Gastrocnemius medialis (tissue), 4 donors: Measurements from ENCODE around the gene TRAPPC2L. TPM values are rescaled to one million over a fixed set of nuclear protein-coding genes. Genes with fewer than 3 reads are reported as not detected.
A peak's percentile ranks its signal among the peaks of the same experiment; 100 is the strongest.

ENCODE experiments used
- ATAC-seq, 2 donors: fragments of 150-250 bp; one replicate each; pipeline ENCODE4 v1.9.1; 2016
- DNase-seq, 2 donors: peaks; one replicate each; pipeline ENCODE4 v3.0.0-alpha.2; 2019
- H3K27ac ChIP-seq, 4 donors: fragments of 200-600 bp; sonication (generic); 1 replicate in 1 of 4; 2 replicates in 3 of 4; pipeline ENCODE4 v1.5.1; 2016 to 2018; ENCODE audit warnings: mild to moderate bottlenecking in 2 of 4, moderate library complexity in 1 of 4
- H3K27me3 ChIP-seq, 3 donors: fragments of 200-600 bp; sonication (generic) in 2 of 3; 1 replicate in 1 of 3; 2 replicates in 2 of 3; pipeline versions ENCODE4 v1.5.1 to v1.6.0; 2016 to 2019; ENCODE audit warnings: mild to moderate bottlenecking in 1 of 3, moderate library complexity in 1 of 3
- H3K36me3 ChIP-seq, 2 donors: fragments of 200-600 bp; sonication (generic) in 1 of 2; one replicate each; pipeline ENCODE4 v1.5.1; 2017 to 2018
- H3K4me1 ChIP-seq, 2 donors: fragments of 200-600 bp; sonication (generic) in 1 of 2; one replicate each; pipeline ENCODE4 v1.5.1; 2016 to 2017; ENCODE audit warnings: mild to moderate bottlenecking in 2 of 2
- H3K4me3 ChIP-seq, 4 donors: fragments of 200-600 bp; sonication (generic) in 3 of 4; 1 replicate in 1 of 4; 2 replicates in 3 of 4; pipeline ENCODE4 v1.5.1; 2016 to 2019; ENCODE audit warnings: mild to moderate bottlenecking in 2 of 4
- H3K9me3 ChIP-seq, 3 donors: fragments of 200-600 bp; sonication (generic) in 2 of 3; 1 replicate in 1 of 3; 2 replicates in 2 of 3; pipeline ENCODE4 v1.5.1; 2016 to 2019
- CTCF ChIP-seq, 5 experiments: fragments of 450-650 bp in 3 of 5; fragments of 200-600 bp in 2 of 5; sonication (generic) in 2 of 5; IDR thresholded peaks in 4 of 5; conservative IDR thresholded peaks in 1 of 5; 1 replicate in 4 of 5; 2 replicates in 1 of 5; pipeline ENCODE4 v1.5.1; 2016 to 2019; ENCODE audit warnings: antibody characterized with exemption in 5 of 5, mild to moderate bottlenecking in 3 of 5, moderate library complexity in 3 of 5
- POLR2A ChIP-seq, 2 donors: fragments of 450-650 bp; IDR thresholded peaks; one replicate each; pipeline ENCODE4 v1.6.1; 2017; ENCODE audit warnings: antibody characterized with exemption in 2 of 2, mild to moderate bottlenecking in 2 of 2, moderate library complexity in 2 of 2
- in situ Hi-C, 4 donors: fragments of 200-750 bp; cut with MboI; loops; one replicate each; pipeline versions ENCODE4 v1.15.0 to v1.8.0; 2017; ENCODE audit warnings: low sequenced_read_pairs in 4 of 4
- intact Hi-C: fragments of 100-400 bp; cut with DNase I; formaldehyde crosslinking; loops from one replicate; pipeline ENCODE4 v1.15.1; 2023; ENCODE audit warnings: low total_unique reads
- total RNA-seq, 4 donors: library from RNA; depleted of rRNA; stranded (reverse); fragments of >200 nt; gene quantifications; one replicate each; pipeline versions ENCODE4 v1.1.0 to v1.2.3, GENCODE V29; 2016

The TRAPPC2L gene
- total RNA-seq, 4 donors from 2014 or later = 17.8 to 27.9 (median 20.5) TPM

GRCh38 chr16:88815901-88816589, 40.9 kb upstream of the TRAPPC2L start:
- ATAC-seq = no peak
- peaks cover 3 to 7% of the 10 kb centered on the region in 2 donors for H3K4me1 ChIP-seq
- H3K4me3 ChIP-seq = no peak overlapping the region
- no peaks in the 10 kb centered on the region for H3K9me3 ChIP-seq
- intact Hi-C loops (loop anchor here (10.0 kb wide), 2 partner anchors 279 to 951 kb away; partner anchors contain the start of genes ACSF3 and SLC7A5), in situ Hi-C loops (no loop called here)
- TF ChIP-seq POLR2A (IDR thresholded peaks at IDR 0.05) (no peak), CTCF (IDR thresholded peaks at IDR 0.05 in 4 of 5, conservative IDR thresholded peaks at IDR 0.05 in 1 of 5) (peak; percentile 38 to 82 (median 77))
- H3K27me3 ChIP-seq = no peaks in the 10 kb centered on the region
- DNase-seq = no peak
- H3K27ac ChIP-seq = no peak overlapping the region
- no peaks in the 10 kb centered on the region for H3K36me3 ChIP-seq

GRCh38 chr16:88816736-88817535, 40.0 kb upstream of the TRAPPC2L start:
- H3K9me3 ChIP-seq = no peaks in the 10 kb centered on the region
- H3K36me3 ChIP-seq = no peaks in the 10 kb centered on the region
- no peak for ATAC-seq
- in situ Hi-C loops (no loop called here), intact Hi-C loops (loop anchor here (10.0 kb wide), 2 partner anchors 278 to 952 kb away; partner anchors contain the start of genes ACSF3 and SLC7A5)
- no peak overlapping the region for H3K4me3 ChIP-seq
- TF ChIP-seq CTCF (IDR thresholded peaks at IDR 0.05 in 4 of 5, conservative IDR thresholded peaks at IDR 0.05 in 1 of 5) = no peak
- no peak for TF ChIP-seq POLR2A (IDR thresholded peaks at IDR 0.05)
- H3K27ac ChIP-seq = no peak overlapping the region
- peaks cover 0 to 6% of the 10 kb centered on the region in 2 donors for H3K4me1 ChIP-seq
- no peaks in the 10 kb centered on the region for H3K27me3 ChIP-seq
- DNase-seq = no peak

DNA sequence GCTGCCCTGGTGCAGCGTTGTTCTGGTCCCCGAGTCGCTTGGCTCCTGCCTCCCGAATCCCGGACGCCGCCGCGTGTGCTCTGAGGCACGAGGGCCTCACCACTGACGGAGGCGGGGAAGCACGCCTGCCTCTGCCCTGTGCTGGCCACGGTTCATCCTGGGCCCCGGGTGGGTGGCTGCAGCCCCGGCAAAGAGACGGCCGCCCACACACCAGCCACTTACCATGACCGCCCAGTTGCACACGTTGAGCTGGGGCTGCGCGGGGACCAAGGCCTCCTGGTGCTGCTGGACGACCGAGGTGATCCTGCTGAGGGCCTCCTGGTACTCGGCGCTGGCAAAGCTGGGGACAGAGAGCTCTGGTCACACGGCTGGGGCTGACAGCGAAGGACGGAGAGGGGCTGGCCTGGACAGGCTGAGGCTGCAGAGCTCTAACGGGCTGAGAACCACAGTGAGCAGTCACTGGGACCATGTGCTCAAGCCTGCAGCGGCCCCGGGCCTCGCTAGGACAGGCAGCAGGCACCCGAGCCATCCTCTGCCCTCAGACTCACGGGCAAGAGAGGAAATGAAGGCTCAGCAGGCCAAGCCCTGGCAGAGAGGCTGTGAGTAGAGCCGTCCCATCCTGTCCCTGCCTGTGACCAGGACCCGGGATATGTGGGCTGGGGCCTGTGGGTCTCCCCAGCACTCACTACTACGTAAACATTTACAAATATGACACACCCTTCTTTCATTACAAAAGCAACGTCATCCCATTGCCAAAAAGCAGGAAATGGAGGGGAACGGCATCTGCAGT, 38.9 kb upstream of the TRAPPC2L start:
- no peaks in the 10 kb centered on the region for H3K9me3 ChIP-seq
- peaks cover 0 to 3% of the 10 kb centered on the region in 2 donors for H3K4me1 ChIP-seq
- H3K27ac ChIP-seq = no peak overlapping the region
- in situ Hi-C loops (no loop called here), intact Hi-C loops (loop anchor here (10.0 kb wide), 2 partner anchors 277 to 953 kb away; partner anchors contain the start of genes ACSF3 and SLC7A5)
- no peaks in the 10 kb centered on the region for H3K27me3 ChIP-seq
- ATAC-seq (no peak), DNase-seq (no peak)
- TF ChIP-seq POLR2A (IDR thresholded peaks at IDR 0.05) = no peak
- TF ChIP-seq CTCF (IDR thresholded peaks at IDR 0.05 in 4 of 5, conservative IDR thresholded peaks at IDR 0.05 in 1 of 5) = no peak
- H3K4me3 ChIP-seq = no peak overlapping the region
- peaks cover 0 to 7% of the 10 kb centered on the region in 2 donors for H3K36me3 ChIP-seq

DNA sequence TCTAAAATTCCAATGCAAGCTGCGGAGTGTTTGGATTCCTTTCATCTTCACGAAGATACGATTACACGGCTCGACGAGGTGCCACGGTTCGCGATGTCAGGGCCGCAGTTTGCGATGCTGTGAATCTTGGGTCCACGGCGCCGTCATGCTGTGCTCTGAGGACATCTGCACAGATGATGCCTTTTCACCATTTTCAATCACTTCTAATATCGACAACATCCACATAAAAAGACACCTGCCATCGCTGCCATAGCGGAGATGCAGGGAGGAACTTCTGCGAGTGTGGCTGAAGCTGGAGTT, 38.4 kb upstream of the TRAPPC2L start:
- Histone ChIP-seq H3K4me3 (no peak overlapping the region), H3K27ac (no peak overlapping the region), H3K4me1 (peaks cover 0 to 3% of the 10 kb centered on the region in 2 donors), H3K36me3 (peaks cover 0 to 7% of the 10 kb centered on the region in 2 donors), H3K9me3 (no peaks in the 10 kb centered on the region), H3K27me3 (no peaks in the 10 kb centered on the region)
- intact Hi-C loops (loop anchor here (10.0 kb wide), 2 partner anchors 276 to 954 kb away; partner anchors contain the start of genes ACSF3 and SLC7A5), in situ Hi-C loops (no loop called here)
- ATAC-seq (no peak), DNase-seq (no peak)
- TF ChIP-seq POLR2A (IDR thresholded peaks at IDR 0.05) (no peak), CTCF (IDR thresholded peaks at IDR 0.05 in 4 of 5, conservative IDR thresholded peaks at IDR 0.05 in 1 of 5) (no peak)
